Esophagus muscularis mucosa (tissue), 3 donors: ENCODE data around the gene TRIM62.

Experiments
- CTCF ChIP-seq, 3 experiments: fragments of 200-600 bp in 2 of 3; fragments of 450-650 bp in 1 of 3; sonication (generic) in 2 of 3; IDR thresholded peaks; one replicate each; pipeline ENCODE4 v1.5.1; 2017 to 2019; ENCODE audit warnings: antibody characterized with exemption in 3 of 3, mild to moderate bottlenecking in 2 of 3, moderate library complexity in 1 of 3
- POLR2AphosphoS5 ChIP-seq, 2 donors: sonication (generic); formaldehyde crosslinking; IDR thresholded peaks; one replicate each; pipeline ENCODE4 v1.6.1; 2017; ENCODE audit warnings: antibody characterized with exemption in 2 of 2

DNA sequence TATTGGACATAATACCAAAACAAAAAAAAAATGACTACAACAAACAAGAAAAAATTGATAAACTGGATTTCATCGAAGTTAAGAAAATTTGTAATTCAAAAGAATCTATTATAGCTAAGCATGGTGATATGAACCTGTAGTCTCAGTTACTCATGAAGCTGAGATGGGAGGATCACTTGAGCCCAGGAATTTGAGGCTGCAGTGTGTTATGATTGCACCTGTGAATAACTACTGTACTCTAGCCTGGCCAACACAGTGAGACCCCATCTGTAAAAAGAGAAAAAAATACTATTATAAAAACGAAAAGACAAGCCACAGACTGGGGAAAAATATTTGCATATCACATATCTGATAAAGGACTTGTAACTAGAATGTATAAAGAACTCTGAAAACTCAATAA, 24.5 kb upstream of the TRIM62 start:
- no peak for TF ChIP-seq CTCF (IDR thresholded peaks at IDR 0.05)
- no peak for TF ChIP-seq POLR2AphosphoS5 (IDR thresholded peaks at IDR 0.05)
